LNCaP clone FGC (cell line): ENCODE data around the gene PATJ.
A peak's percentile ranks its signal among the peaks of the same experiment; 100 is the strongest.
"Not testable (repeated sequence)": the region's sequence is repeated elsewhere in the genome, so short reads cannot be mapped to it uniquely, and the experiment has no call there.

Source experiments
- DNase-seq: peaks from one replicate; pipeline ENCODE4 v3.0.0-alpha.2; 2011; ENCODE audit warnings: low read depth
- H3K4me3 ChIP-seq: 2 replicates; pipeline ENCODE4 v1.5.1; 2011; ENCODE audit warnings: mild to moderate bottlenecking, low read depth, low read length, control low read depth
- TF ChIP-seq, protein P1 (sequence below): IDR thresholded peaks from 2 replicates; pipeline ENCODE4 v1.5.1; 2012; ENCODE audit warnings: mild to moderate bottlenecking; ENCODE audit not compliant: control insufficient read depth, insufficient read depth; ENCODE audit errors: extremely low read depth

Gene PATJ

DNA sequence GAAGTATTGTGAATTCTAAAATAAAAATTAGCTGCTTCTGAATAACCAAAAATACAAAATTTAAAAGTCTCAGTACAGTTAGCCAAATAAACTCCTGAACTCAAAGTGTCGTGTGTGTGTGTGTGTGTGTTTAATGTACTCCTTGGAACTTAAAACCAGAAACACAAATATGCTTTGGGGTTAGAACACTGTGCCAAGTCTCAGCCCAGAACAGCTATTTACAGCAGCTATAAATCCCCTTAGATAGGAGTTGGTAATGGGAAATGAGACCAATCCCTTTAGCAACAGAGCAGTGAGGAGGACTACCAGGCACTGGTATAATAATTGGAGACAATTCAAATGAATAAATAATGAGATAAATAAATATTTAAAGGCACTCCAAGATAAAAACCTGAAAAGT, 83.1 kb downstream of the PATJ start:
- TF ChIP-seq, protein P1, sequence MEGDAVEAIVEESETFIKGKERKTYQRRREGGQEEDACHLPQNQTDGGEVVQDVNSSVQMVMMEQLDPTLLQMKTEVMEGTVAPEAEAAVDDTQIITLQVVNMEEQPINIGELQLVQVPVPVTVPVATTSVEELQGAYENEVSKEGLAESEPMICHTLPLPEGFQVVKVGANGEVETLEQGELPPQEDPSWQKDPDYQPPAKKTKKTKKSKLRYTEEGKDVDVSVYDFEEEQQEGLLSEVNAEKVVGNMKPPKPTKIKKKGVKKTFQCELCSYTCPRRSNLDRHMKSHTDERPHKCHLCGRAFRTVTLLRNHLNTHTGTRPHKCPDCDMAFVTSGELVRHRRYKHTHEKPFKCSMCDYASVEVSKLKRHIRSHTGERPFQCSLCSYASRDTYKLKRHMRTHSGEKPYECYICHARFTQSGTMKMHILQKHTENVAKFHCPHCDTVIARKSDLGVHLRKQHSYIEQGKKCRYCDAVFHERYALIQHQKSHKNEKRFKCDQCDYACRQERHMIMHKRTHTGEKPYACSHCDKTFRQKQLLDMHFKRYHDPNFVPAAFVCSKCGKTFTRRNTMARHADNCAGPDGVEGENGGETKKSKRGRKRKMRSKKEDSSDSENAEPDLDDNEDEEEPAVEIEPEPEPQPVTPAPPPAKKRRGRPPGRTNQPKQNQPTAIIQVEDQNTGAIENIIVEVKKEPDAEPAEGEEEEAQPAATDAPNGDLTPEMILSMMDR: no peak
- DNase-seq: peak; percentile 90
- no peak overlapping the region for H3K4me3 ChIP-seq

DNA sequence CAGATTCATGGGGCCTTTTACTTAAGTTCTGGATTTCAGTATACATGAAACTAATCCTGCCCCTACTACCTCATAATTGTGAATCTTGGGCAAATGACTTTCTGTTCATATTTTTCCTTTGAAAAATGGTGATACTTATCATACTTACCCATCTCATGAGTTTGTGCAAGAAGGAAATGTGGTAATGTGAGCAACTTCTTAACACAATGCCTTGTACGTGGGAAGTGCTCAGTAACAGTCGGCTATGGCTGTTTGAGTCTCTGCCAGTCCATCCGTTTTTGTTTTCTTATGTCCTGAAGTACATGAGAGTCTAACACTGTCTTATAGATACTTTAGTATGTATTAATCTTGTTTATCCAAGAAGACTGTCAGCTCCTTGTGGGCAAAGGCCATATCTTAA, 86.5 kb downstream of the PATJ start:
- H3K4me3 ChIP-seq: no peak overlapping the region
- TF ChIP-seq, protein P1: no peak
- no peak for DNase-seq

DNA sequence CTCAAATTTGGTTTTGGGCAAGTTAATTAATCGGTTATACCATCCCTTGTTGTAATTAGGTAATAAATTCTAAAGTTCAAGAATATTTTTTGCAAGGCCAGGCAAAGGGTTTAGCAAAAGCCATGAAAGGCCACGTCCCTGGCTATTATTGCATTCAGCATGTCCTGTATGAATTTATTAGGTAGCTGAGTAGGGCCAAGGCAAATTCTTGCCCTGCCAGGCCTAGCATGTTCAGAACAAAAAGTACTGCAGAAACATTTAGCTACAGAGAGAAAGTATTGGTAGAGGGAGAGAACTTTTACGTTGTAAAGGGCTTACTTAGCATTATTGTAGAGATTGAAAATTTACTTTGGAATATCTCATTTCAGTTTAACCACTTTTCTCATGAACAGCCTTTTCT, 94.4 kb downstream of the PATJ start:
- TF ChIP-seq, protein P1: no peak
- H3K4me3 ChIP-seq: no peak overlapping the region
- DNase-seq: peak; percentile 13

DNA sequence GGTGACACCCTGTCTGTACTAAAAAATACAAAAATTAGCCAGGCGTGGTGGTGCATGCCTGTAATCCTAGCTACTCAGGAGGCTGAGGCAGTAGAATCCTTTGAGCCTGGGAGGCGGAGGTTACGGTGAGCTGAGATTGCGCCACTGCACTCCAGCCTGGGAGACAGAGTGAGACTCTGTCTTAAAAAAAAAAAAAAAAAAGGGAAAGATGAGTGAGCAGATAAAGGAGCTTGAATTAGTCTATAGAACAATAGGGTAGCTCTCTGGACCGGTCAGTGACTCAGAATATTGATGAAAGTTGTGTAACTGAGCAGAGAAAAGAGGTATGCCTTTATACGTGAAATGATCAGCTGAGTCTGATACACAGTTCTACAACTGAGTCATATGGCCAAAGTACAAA, 95.3 kb downstream of the PATJ start:
- not testable (repeated sequence) for H3K4me3 ChIP-seq, DNase-seq

DNA sequence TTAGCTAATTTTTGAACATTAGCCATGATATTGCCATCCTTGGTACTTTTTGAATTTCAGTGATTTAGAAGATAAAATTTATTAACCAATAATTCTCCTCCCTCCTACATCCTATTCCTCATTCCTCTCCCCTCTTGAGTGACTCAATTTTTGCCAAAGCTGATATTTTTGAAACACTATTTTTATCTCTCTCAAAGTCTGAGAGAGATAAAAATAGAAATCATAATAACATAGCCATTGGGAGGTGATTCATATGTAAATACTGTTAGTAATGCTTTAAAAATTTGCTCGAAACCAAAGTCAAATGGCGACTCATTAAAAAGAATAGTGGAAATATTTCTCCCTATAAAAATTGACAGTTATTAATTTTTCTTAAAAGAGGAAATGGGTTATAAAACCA, 97.4 kb downstream of the PATJ start:
- TF ChIP-seq, protein P1: no peak
- DNase-seq: no peak
- no peak overlapping the region for H3K4me3 ChIP-seq

DNA sequence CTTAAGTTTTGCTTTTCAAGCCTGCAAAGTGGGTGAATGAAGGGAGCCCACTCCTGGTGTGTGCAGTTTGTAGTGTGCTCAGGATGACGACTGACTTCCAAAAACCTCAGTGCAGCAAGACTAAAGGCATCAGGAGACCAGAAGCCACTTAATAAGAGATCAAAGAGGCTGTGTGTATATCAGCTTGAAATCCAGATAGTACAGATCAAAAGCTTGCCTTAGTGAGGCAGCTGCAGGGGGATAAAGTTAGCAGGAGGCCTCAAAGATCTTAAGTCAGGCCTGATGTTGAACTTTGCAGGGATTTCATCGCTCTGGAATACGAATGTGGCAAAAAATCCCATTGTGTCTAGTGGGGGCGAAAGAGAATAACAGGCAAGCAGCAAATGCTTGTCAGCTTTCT, 99.8 kb downstream of the PATJ start:
- TF ChIP-seq, protein P1: no peak
- DNase-seq: no peak
- no peak overlapping the region for H3K4me3 ChIP-seq

DNA sequence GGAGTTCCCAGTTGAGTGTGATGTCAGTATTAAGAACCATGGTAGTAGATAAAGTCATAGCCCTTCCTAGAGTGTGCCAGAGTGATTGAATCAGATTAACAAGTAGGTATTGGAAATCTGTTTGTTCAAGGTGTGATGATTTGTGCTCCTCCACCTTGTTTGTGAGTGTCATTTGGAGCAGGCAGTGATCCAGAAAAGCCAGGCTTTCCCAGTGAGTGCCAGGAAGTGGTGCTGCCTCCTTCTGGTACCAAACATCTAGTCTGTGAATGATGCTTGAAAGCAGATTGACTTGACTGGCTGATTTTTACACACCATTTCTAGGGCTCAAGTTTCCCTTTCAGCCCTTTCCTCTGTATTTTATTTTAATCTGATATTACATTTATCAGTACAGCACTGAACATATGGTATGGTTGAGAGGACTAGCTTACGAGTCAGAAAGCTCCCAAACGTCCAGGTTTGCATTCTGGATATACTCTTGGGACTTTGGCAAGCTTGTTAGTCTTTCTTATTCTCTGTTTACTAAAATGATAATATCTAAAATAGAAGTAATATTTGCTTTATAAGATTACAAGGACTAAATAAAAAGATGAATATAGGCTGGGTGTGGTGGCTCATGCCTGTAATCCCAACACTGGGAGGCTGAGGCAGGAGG, 100.7 kb downstream of the PATJ start:
- peak; percentile 57 for DNase-seq
- H3K4me3 ChIP-seq: no peak overlapping the region
- TF ChIP-seq, protein P1: peak; percentile 61
